Neural progenitor cell (in vitro differentiated cells): ENCODE results near the gene CEACAM7.
"Not testable (repeated sequence)": the region's sequence is repeated elsewhere in the genome, so short reads cannot be mapped to it uniquely, and the experiment has no call there.

Source experiments
- CTCF ChIP-seq: fragments of 200-600 bp; sonication (generic); IDR thresholded peaks from 2 replicates; pipeline ENCODE4 v1.5.1; 2017; ENCODE audit warnings: antibody characterized with exemption, mild to moderate bottlenecking
- EZH2 ChIP-seq: fragments of 200-600 bp; sonication (generic); IDR thresholded peaks from 2 replicates; pipeline ENCODE4 v1.6.1; 2017; ENCODE audit warnings: antibody characterized with exemption, mild to moderate bottlenecking, moderate library complexity
- EZH2phosphoT487 ChIP-seq: fragments of 200-600 bp; sonication (generic); IDR thresholded peaks from 2 replicates; pipeline ENCODE4 v1.6.1; 2017; ENCODE audit warnings: antibody characterized with exemption

GRCh38 chr19:41709516-41709915 lies 21.4 kb upstream of the CEACAM7 start:
- TF ChIP-seq CTCF, EZH2, EZH2phosphoT487: not testable (repeated sequence)
